NB4 (cell line): ENCODE results near the gene LZTS2.

Experiments used
- MYC ChIP-seq: IDR thresholded peaks from 2 replicates; pipeline ENCODE4 v1.6.1; 2011; ENCODE audit warnings: low read depth, low read length
- POLR2A ChIP-seq: IDR thresholded peaks from 2 replicates; pipeline ENCODE4 v1.6.1; 2011; ENCODE audit warnings: mild to moderate bottlenecking; ENCODE audit not compliant: insufficient read length; ENCODE audit errors: extremely low read depth
- TF ChIP-seq, protein P1 (sequence below): IDR thresholded peaks from one replicate; pipeline ENCODE4 v1.5.1; 2012; ENCODE audit warnings: low read depth, low read length
- TF ChIP-seq, protein P2 (sequence below): IDR thresholded peaks from 2 replicates; pipeline ENCODE4 v1.6.1; 2011; ENCODE audit warnings: low read depth, low read length

DNA sequence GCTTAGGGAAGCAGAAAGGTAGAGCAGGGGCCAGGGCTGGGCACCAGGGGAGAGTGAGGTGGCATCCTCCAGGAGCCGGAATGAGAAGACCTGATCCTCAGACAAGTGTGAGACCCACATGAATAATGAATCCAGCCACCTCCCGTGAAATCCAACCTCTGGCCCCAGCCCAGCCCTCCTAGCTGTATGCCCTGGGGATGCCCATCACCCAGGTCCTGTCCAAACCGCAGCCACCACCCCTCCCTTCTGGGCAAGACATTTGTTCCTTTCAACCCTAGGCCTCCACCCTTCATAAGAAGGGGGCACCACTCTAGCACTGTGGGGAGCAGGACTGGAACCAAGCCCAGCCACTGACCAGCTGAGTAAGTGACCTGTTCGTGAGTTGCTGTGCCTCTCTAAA, 21.6 kb downstream of the LZTS2 start:
- TF ChIP-seq POLR2A (no peak), MYC (no peak)
- TF ChIP-seq, protein P1, sequence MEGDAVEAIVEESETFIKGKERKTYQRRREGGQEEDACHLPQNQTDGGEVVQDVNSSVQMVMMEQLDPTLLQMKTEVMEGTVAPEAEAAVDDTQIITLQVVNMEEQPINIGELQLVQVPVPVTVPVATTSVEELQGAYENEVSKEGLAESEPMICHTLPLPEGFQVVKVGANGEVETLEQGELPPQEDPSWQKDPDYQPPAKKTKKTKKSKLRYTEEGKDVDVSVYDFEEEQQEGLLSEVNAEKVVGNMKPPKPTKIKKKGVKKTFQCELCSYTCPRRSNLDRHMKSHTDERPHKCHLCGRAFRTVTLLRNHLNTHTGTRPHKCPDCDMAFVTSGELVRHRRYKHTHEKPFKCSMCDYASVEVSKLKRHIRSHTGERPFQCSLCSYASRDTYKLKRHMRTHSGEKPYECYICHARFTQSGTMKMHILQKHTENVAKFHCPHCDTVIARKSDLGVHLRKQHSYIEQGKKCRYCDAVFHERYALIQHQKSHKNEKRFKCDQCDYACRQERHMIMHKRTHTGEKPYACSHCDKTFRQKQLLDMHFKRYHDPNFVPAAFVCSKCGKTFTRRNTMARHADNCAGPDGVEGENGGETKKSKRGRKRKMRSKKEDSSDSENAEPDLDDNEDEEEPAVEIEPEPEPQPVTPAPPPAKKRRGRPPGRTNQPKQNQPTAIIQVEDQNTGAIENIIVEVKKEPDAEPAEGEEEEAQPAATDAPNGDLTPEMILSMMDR: no peak
- TF ChIP-seq, protein P2, sequence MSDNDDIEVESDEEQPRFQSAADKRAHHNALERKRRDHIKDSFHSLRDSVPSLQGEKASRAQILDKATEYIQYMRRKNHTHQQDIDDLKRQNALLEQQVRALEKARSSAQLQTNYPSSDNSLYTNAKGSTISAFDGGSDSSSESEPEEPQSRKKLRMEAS: no peak
